Mesenchymal stem cell (in vitro differentiated cells and primary cell): ENCODE data around the gene CNGB1.
A peak's percentile ranks its signal among the peaks of the same experiment; 100 is the strongest.
"Not testable (repeated sequence)": the region's sequence is repeated elsewhere in the genome, so short reads cannot be mapped to it uniquely, and the experiment has no call there.

Experiments
- DNase-seq: peaks from one replicate; pipeline ENCODE4 v3.0.0-alpha.2; 2013
- H2AFZ ChIP-seq: one replicate; pipeline ENCODE4 v1.6.1; 2013; ENCODE audit warnings: low read depth, mild to moderate bottlenecking, control low read depth, inconsistent platforms, low read length, moderate library complexity
- H2AK5ac ChIP-seq: 2 replicates; pipeline ENCODE4 v1.6.1; 2013; ENCODE audit warnings: low read length, moderate library complexity, mild to moderate bottlenecking, inconsistent platforms; ENCODE audit not compliant: severe bottlenecking
- H2BK120ac ChIP-seq: one replicate; pipeline ENCODE4 v1.6.1; 2013; ENCODE audit warnings: low read depth, mild to moderate bottlenecking, inconsistent platforms, low read length, moderate library complexity
- H2BK12ac ChIP-seq, 2 experiments: one replicate each; pipeline ENCODE4 v1.6.1; 2013; ENCODE audit warnings: inconsistent platforms in 2 of 2, low read length in 2 of 2, mild to moderate bottlenecking in 2 of 2, moderate library complexity in 2 of 2, control low read depth in 1 of 2
- H2BK15ac ChIP-seq: one replicate; pipeline ENCODE4 v1.6.1; 2013; ENCODE audit warnings: mild to moderate bottlenecking, low read depth, inconsistent platforms; ENCODE audit not compliant: poor library complexity, severe bottlenecking
- H2BK5ac ChIP-seq: 2 replicates; pipeline ENCODE4 v1.6.1; 2013; ENCODE audit warnings: low read depth, mild to moderate bottlenecking, low read length, control low read depth, inconsistent platforms; ENCODE audit not compliant: poor library complexity, severe bottlenecking
- H3K14ac ChIP-seq, 2 experiments: one replicate each; pipeline ENCODE4 v1.6.1; 2013; ENCODE audit warnings: inconsistent platforms in 2 of 2, low read length in 2 of 2, control low read depth in 1 of 2, mild to moderate bottlenecking in 1 of 2, moderate library complexity in 1 of 2
- H3K18ac ChIP-seq, 2 experiments: one replicate each; pipeline ENCODE4 v1.6.1; 2013; ENCODE audit warnings: inconsistent platforms in 2 of 2, low read length in 2 of 2, control low read depth in 1 of 2, low read depth in 1 of 2, mild to moderate bottlenecking in 1 of 2
- H3K23ac ChIP-seq, 2 experiments: one replicate each; pipeline ENCODE4 v1.6.1; 2013; ENCODE audit warnings: inconsistent platforms in 2 of 2, low read length in 2 of 2, mild to moderate bottlenecking in 2 of 2, moderate library complexity in 2 of 2, control low read depth in 1 of 2
- H3K27ac ChIP-seq: 2 replicates; pipeline ENCODE4 v1.5.1; 2013; ENCODE audit warnings: mild to moderate bottlenecking, moderate library complexity, low read length, control low read depth, inconsistent platforms; ENCODE audit not compliant: poor library complexity, severe bottlenecking
- H3K27me3 ChIP-seq, 2 experiments: 2 replicates each; pipeline versions ENCODE4 v1.6.1 to v1.7.0; 2013; ENCODE audit warnings: low read length in 2 of 2, mild to moderate bottlenecking in 2 of 2, moderate library complexity in 2 of 2, control low read depth in 1 of 2, inconsistent platforms in 1 of 2; ENCODE audit not compliant: control insufficient read depth in 1 of 2, insufficient read depth in 1 of 2
- H3K36me3 ChIP-seq, 2 experiments: 2 replicates each; pipeline versions ENCODE4 v1.6.1 to v1.7.0; 2013; ENCODE audit warnings: low read length in 2 of 2, control low read depth in 1 of 2, inconsistent platforms in 1 of 2, low read depth in 1 of 2, mild to moderate bottlenecking in 1 of 2; ENCODE audit not compliant: insufficient read depth in 2 of 2, control insufficient read depth in 1 of 2
- H3K4ac ChIP-seq, 2 experiments: one replicate each; pipeline ENCODE4 v1.6.1; 2013; ENCODE audit warnings: inconsistent platforms in 2 of 2, low read length in 2 of 2, mild to moderate bottlenecking in 2 of 2, moderate library complexity in 2 of 2, control low read depth in 1 of 2, low read depth in 1 of 2
- H3K4me1 ChIP-seq: 2 replicates; pipeline ENCODE4 v1.6.1; 2013; ENCODE audit warnings: low read depth, low read length, control low read depth; ENCODE audit not compliant: control insufficient read depth, insufficient read depth
- H3K4me2 ChIP-seq: 2 replicates; pipeline ENCODE4 v1.6.1; 2013; ENCODE audit warnings: low read length, mild to moderate bottlenecking, inconsistent platforms; ENCODE audit not compliant: poor library complexity, severe bottlenecking
- H3K4me3 ChIP-seq, 2 experiments: 2 replicates each; pipeline versions ENCODE4 v1.5.1 to v1.7.0; 2013; ENCODE audit warnings: low read length in 2 of 2, mild to moderate bottlenecking in 2 of 2, control low read depth in 1 of 2, low read depth in 1 of 2; ENCODE audit not compliant: insufficient read depth in 1 of 2
- H3K79me1 ChIP-seq: replicated peaks from 2 replicates; pipeline ENCODE4 v1.6.1; 2013; ENCODE audit warnings: mild to moderate bottlenecking, control low read depth, low read length, inconsistent platforms; ENCODE audit not compliant: poor library complexity, severe bottlenecking
- H3K9ac ChIP-seq: 2 replicates; pipeline ENCODE4 v1.7.0; 2013; ENCODE audit warnings: mild to moderate bottlenecking, low read length, moderate library complexity
- H3K9me3 ChIP-seq: 2 replicates; pipeline ENCODE4 v1.7.0; 2013; ENCODE audit warnings: mild to moderate bottlenecking, low read length; ENCODE audit not compliant: control insufficient read depth
- H4K8ac ChIP-seq: one replicate; pipeline ENCODE4 v1.6.1; 2013; ENCODE audit warnings: inconsistent platforms, mild to moderate bottlenecking, low read length, moderate library complexity
- H4K91ac ChIP-seq: one replicate; pipeline ENCODE4 v1.6.1; 2013; ENCODE audit warnings: mild to moderate bottlenecking, low read length, inconsistent platforms
- WGBS: methylation state at CpG from one replicate; pipeline ENCODE4 v1.1.7; 2013; ENCODE audit warnings: mixed read lengths; 5-methylcytosine and 5-hydroxymethylcytosine counted together

CNGB1 gene

DNA sequence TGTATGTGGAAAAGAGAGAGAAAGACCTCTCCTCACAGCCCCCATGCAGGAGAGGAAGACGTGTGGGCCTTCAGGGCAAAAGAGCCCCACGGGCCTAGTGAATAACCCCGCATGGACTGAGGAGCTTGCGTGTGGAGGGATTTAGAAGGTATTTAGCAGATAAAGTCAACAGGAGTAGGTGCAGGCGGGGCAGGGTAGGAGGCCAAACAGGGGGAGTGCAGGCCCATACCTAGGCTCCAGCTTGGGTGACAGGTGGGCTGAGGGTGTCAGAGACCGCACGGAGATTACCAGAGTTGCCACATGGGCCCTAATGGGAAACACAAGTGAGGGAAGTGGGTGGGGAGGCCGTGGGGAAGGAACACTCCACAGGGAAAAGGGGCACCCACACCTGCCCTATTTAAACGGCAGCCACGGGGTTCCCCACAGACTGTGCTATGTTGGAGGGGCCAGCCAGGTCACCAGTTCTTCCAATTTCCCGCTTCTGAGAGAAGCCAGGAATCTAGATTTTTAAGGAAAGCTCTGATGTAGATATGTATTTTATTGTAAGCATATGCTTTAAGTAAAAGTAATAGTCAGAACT lies 8.2 kb upstream of the CNGB1 start:
- Histone ChIP-seq H3K4me3 (no peak overlapping the region), H3K9ac (no peak overlapping the region), H2AFZ (no peak overlapping the region), H3K4ac (no peak overlapping the region), H2BK120ac (no peak overlapping the region), H3K4me1 (no peaks in the 10 kb centered on the region), H2AK5ac (no peak overlapping the region), H3K9me3 (no peaks in the 10 kb centered on the region), H3K79me1 (no peaks in the 10 kb centered on the region), H3K23ac (no peak overlapping the region), H2BK15ac (no peak overlapping the region), H4K91ac (no peak overlapping the region), H3K27me3 (peaks cover 4 to 88% of the 10 kb centered on the region in 2 experiments), H3K36me3 (no peaks in the 10 kb centered on the region), H3K4me2 (no peak overlapping the region), H2BK5ac (no peak overlapping the region), H3K14ac (no peak overlapping the region), H3K18ac (no peak overlapping the region), H3K27ac (no peak overlapping the region), H2BK12ac (no peak overlapping the region), H4K8ac (no peak overlapping the region)
- DNase-seq, result no peak
- 87% methylated on average over 10 of the region's 11 CpGs for WGBS

DNA sequence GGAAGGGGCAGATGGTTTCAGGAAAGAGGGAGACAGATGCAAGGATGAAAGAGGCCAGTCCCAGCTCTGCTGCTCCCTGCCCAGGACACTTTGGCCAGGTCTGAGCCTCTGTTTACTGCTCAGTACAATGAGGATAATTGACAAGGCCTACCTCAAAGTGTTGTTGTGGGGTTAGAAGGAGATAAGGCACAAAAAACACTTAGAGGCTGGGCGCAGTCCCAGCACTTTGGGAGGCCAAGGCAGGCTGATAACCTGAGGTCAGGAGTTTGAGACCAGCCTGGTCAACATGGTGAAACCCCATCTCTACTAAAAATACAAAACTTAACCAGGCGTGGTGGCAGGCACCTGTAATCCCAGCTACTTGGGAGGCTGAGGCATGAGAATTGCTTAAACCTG lies 7.1 kb upstream of the CNGB1 start:
- H2BK15ac ChIP-seq, DNase-seq, H4K8ac ChIP-seq, H3K4me3 ChIP-seq, H2BK12ac ChIP-seq, H3K36me3 ChIP-seq, H3K79me1 ChIP-seq, H3K18ac ChIP-seq, H2AFZ ChIP-seq, H3K9ac ChIP-seq, H3K23ac ChIP-seq, H3K4ac ChIP-seq, H4K91ac ChIP-seq, H2AK5ac ChIP-seq, H3K4me2 ChIP-seq, H3K27ac ChIP-seq, H3K4me1 ChIP-seq, H2BK5ac ChIP-seq, H2BK120ac ChIP-seq, H3K9me3 ChIP-seq: not testable (repeated sequence)
- H3K14ac ChIP-seq, result peak overlapping the region in 1 of 2 experiments; percentile 62
- 73% methylated on average over 2 of the region's 2 CpGs for WGBS
- H3K27me3 ChIP-seq, result peaks cover 4 to 88% of the 10 kb centered on the region in 2 experiments

GRCh38 chr16:57977418-57978069 lies 6.6 kb upstream of the CNGB1 start:
- H2BK120ac ChIP-seq, result no peak overlapping the region
- DNase-seq, result no peak

GRCh38 chr16:57976331-57976796 lies 5.4 kb upstream of the CNGB1 start:
- no peak overlapping the region for H4K91ac ChIP-seq
- H3K4me1 ChIP-seq, result no peaks in the 10 kb centered on the region
- H3K9ac ChIP-seq, result no peak overlapping the region
- H4K8ac ChIP-seq, result no peak overlapping the region
- H3K4me3 ChIP-seq, result no peak overlapping the region
- H3K23ac ChIP-seq, result no peak overlapping the region
- H2AFZ ChIP-seq, result no peak overlapping the region
- peaks cover 4% of the 10 kb centered on the region for H3K9me3 ChIP-seq
- H2BK120ac ChIP-seq, result no peak overlapping the region
- H2BK5ac ChIP-seq, result no peak overlapping the region
- H3K14ac ChIP-seq, result no peak overlapping the region
- no peaks in the 10 kb centered on the region for H3K79me1 ChIP-seq
- 85% methylated on average over 2 of the region's 2 CpGs for WGBS
- no peak overlapping the region for H3K4ac ChIP-seq
- H3K27me3 ChIP-seq, result peaks cover 4 to 94% of the 10 kb centered on the region in 2 experiments
- H2BK12ac ChIP-seq, result no peak overlapping the region
- no peak overlapping the region for H2BK15ac ChIP-seq
- DNase-seq, result no peak
- H3K27ac ChIP-seq, result no peak overlapping the region
- H2AK5ac ChIP-seq, result no peak overlapping the region
- H3K36me3 ChIP-seq, result no peaks in the 10 kb centered on the region
- H3K18ac ChIP-seq, result no peak overlapping the region
- H3K4me2 ChIP-seq, result no peak overlapping the region

More at GRCh38 chr16:57977418-57978069, 6.6 kb upstream of the CNGB1 start:
- Histone ChIP-seq H3K27ac (no peak overlapping the region), H3K4me1 (no peaks in the 10 kb centered on the region), H2BK12ac (peak overlapping the region in 1 of 2 experiments; percentile 24), H3K4me2 (no peak overlapping the region), H4K91ac (no peak overlapping the region), H3K4me3 (peak overlapping the region in 1 of 2 experiments; percentile 9), H2BK5ac (no peak overlapping the region), H3K9me3 (no peaks in the 10 kb centered on the region), H3K14ac (peak overlapping the region in 1 of 2 experiments; percentile 62), H3K27me3 (peaks cover 4 to 93% of the 10 kb centered on the region in 2 experiments), H3K9ac (no peak overlapping the region), H4K8ac (no peak overlapping the region), H2AFZ (no peak overlapping the region), H3K79me1 (no peaks in the 10 kb centered on the region), H3K23ac (no peak overlapping the region), H3K18ac (no peak overlapping the region), H2BK15ac (no peak overlapping the region), H3K4ac (no peak overlapping the region), H3K36me3 (no peaks in the 10 kb centered on the region), H2AK5ac (no peak overlapping the region)
- 82% methylated on average over 11 of the region's 12 CpGs for WGBS
